GM21390 (cell line): ENCODE data around the gene TREM2.
"Not testable (repeated sequence)": the region's sequence is repeated elsewhere in the genome, so short reads cannot be mapped to it uniquely, and the experiment has no call there.

ENCODE experiments used
- ATAC-seq: cut with Tn5 transposase; IDR thresholded peaks from one replicate; pipeline ENCODE4 v1.9.1; 2021; ENCODE audit not compliant: unreplicated experiment

The TREM2 gene

GRCh38 chr6:41156001-41156400 lies 6.9 kb downstream of the TREM2 start:
- no peak for ATAC-seq

DNA sequence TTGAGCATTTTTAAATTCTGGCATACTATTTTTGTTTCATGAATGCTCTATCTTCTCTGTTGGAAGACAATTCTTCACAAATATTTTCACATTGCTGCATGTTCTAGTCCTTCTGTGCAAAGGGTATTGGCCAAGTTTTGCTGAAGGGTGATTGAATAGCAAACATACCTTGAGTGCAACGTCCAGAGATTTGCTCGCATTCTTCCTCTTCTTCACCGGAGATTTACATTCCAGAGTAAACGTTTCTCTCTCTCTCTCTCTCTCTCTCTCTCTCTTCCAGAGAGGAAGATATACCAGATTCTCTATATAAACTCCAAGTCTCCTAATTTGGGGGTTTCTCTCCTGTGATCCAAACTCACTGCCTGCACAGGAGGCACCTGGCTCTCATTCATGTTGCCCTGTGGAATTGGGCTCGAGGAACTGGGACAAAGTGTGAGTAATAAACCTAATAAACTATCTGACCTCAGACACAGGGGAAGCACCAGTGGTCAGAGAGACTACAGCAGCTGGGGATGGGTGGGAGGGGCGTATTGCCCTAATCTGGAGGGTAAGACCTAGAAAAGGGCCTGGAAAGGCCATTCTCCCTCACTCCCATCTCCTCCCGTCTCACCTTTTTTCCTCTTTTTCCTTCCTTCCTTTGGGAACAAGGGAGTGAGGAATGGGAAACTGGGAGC lies 7.6 kb downstream of the TREM2 start:
- no peak for ATAC-seq

DNA sequence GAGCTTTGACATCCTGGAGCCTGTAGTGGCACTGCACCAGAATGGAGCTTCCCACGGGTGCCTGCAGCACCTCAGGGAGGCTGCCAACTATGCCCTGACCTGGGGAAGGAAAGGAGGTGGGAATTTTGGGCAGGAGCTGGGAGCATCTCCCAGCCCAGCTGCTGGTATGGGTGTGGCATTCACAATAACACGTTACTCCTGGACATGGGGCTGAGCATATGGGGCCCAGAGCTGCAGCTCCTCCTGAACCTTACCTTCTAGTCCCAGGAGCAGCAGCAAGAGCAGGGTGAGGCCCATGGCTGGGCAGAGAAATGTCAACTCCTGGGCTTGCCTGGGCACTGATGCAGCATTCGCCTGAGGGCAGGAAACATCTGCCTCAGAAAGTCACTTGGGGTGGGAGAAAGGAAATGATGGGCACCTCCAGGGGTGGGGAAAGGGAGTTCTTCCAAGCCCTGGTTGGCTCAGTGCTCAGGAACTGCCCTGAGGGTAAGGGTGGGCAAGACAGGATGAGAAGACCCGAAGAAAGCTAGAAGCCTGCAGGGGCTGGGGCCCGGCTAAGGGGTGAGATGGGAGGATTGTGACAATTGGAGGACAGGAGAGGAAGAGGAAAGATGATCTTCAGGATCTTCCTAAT lies 8.8 kb downstream of the TREM2 start, which contains the start of gene TREML1:
Gene TREML1, minus strand, starts transcription at position 356 of the 634 bp plus-strand sequence. Its CDS starts 59 bp downstream, at position 297.
- no peak for ATAC-seq

DNA sequence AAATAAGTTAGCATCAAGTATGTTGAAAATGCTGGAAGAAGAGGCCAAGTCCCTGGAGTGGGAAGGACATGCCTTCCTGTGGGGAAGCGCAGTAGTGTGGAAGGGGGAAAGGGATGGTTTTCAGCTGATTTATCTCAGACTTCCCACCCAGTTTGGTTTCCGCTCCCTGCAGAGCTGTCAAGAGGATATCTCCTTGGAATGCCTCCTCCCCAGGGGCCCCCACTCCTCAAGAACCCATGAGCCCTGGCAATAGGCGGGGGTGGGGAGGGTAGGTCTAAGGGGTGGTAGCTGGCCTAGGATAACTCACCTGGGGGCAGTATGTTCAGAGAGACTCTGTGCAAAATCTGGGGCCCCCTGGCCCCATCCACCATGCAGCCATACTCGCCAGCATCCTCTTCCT lies 9.5 kb downstream of the TREM2 start:
- no peak for ATAC-seq

GRCh38 chr6:41150671-41151070 lies 12.2 kb downstream of the TREM2 start:
- no peak for ATAC-seq

GRCh38 chr6:41147917-41148316 lies 15.0 kb downstream of the TREM2 start:
- ATAC-seq = no peak

DNA sequence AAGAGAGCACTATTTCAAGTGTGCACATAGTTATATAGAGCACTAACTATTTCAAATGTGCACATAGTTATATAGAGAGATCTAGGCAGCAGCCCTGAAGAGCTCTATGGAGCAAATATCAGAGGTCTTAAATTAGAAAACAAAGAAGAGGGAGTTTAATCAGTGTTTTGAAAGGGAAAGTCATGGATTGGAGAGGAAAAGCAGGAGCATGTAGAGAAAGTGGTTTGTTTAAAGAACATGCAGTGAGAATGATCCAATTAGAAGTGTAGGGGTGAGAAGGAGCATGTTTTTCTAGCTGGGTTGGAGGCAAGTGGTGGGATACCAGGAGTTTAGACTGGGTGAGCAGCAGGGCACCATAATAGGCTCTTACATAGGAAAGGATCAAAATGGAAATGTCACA lies 26.0 kb downstream of the TREM2 start:
- no peak for ATAC-seq

- ATAC-seq = no peak
Measured at GRCh38 chr6:41135062-41135832, 27.7 kb downstream of the TREM2 start.

DNA sequence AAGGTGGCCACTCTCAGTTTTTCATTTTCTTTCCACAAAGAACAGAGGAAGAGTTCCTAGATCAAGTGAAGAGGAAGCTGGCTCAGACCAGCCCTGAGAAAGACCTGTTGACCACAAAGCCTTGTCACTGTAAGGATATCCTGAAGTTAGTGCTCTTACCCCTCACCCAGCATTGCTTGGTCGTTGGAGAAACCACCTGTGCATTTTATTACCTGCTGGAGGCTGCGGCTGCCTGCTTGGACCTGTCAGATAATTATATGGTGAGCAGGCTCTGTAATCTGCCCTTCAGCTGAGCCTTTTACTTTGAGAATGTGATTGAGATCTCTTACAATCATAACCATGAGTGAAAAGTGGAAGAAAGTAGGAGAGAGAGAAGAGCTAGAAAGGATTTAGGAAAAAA lies 30.7 kb downstream of the TREM2 start:
- no peak for ATAC-seq

- ATAC-seq = no peak
Measured at GRCh38 chr6:41125282-41125681, 37.6 kb downstream of the TREM2 start.

DNA sequence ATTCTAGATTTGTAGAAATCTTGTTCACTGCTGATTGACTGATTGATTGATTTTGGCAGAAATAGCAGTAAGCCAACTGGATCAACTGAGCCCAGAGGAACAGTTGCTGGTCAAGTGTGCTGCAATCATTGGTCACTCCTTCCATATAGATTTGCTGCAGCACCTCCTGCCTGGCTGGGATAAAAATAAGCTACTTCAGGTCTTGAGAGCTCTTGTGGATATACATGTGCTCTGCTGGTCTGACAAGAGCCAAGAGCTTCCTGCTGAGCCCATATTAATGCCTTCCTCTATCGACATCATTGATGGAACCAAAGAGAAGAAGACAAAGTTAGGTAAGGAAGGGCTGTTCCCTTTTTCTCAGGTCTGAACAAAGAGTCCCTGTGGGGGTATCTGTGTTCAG lies 40.0 kb downstream of the TREM2 start:
- no peak for ATAC-seq

DNA sequence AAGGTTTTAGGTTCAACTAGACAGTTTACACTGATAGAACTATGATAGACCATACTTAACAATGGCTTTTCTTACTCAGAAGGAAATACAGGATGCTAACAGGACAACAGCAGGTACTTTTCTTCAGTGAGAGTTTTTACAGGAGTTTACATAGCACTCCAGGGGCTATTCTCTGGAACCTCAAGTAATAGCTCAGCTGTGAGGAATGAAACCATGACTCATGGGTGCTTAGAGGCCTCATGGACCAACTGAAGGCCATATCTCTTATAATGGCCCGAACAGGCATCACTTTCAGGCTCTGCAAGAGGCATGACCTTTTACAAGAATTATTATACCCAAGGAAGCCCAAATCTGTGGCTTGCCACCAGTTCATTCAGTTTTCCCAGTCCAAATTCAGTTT lies 40.5 kb downstream of the TREM2 start:
- ATAC-seq = no peak

DNA sequence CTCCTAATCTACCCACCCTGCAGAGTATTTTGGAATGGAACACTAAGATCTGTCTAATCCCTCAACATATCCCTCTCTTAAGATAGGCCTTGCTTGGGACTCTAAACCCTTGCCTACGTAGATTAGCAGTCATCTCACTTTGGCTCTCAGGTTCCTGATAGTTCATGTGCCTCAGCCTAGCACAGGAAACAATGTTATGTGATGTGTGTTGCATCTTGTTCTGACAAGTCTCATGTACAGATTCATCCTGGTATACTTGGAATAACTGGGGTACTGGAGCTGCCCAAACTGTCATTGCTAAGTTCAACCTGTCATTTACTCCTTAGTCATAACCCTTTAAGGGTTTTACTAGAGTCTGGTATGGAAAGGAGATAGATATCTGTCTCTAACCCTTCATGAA lies 42.9 kb downstream of the TREM2 start:
- no peak for ATAC-seq

GRCh38 chr6:41119508-41119907 lies 43.4 kb downstream of the TREM2 start:
- no peak for ATAC-seq

DNA sequence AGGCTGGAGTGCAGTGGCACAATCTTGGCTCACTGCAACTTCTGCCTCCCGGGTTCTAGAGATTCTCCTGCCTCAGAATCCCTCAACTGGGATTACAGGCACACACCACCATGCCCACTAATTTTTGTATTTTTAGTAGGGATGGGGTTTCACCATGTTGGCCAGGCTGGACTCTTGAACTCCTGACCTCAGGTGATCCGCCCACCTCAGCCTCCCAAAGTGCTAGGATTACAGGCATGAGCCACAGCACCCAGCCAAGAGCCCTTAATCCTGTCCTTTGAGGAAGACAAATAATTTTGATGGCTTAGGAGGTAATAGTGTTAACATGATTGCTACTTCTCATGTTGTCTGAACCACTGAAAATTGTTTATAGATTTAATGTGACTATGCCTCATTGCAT lies 47.9 kb downstream of the TREM2 start:
- ATAC-seq = not testable (repeated sequence)

GRCh38 chr6:41111017-41111416 lies 51.9 kb downstream of the TREM2 start:
- ATAC-seq = no peak
